CD1c-positive myeloid dendritic cell (primary cell): ENCODE measurements around the gene AQP2.
A peak's percentile ranks its signal among the peaks of the same experiment; 100 is the strongest.

Source experiments
- DNase-seq: peaks from one replicate; pipeline ENCODE4 v3.0.0-alpha.2; 2016; ENCODE audit errors: extremely low spot score

Gene AQP2

GRCh38 chr12:49941556-49942511 is 8.7 kb upstream of the AQP2 start:
- no peak for DNase-seq

GRCh38 chr12:49942512-49942893 is 8.0 kb upstream of the AQP2 start:
- no peak for DNase-seq

DNA sequence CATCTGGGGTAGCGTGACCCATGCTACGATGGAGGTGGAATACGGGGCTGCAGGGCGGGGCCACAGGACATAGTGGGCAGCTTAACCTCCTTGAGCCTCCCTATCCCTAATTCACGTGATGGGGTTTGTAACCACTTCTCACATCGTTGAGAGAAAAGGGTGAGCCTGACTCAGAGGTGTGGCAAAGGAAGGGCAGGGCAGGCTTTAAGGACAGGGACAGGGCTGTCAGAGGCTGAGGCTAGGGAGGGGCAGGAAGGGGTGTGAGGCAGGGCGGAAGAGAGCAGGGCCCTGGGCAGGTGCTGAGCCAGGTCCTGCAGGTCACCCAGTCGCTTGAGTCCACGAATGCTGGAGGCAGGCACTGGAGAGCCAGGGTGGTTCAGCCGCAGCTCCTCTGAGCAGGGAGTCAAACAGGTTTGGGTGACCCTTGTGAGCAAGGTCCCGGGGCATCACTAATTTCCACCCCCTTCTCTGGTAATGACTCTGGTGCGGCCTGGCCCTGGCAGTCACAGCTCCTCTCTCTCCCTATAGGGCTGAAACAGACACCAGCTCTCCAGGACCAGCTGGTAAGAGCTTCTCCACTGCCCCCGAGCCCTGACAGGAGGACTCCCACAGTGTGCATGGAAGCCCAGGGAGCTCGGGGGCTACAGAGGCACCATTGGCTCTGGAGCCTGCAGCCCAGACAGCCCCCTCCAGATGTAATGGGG is 7.5 kb upstream of the AQP2 start:
- DNase-seq = no peak

GRCh38 chr12:49943625-49943960 is 6.9 kb upstream of the AQP2 start:
- no peak for DNase-seq

GRCh38 chr12:49944046-49944445 is 6.5 kb upstream of the AQP2 start:
- DNase-seq = no peak

- no peak for DNase-seq
Observed at GRCh38 chr12:49944718-49945117, 5.8 kb upstream of the AQP2 start.

DNA sequence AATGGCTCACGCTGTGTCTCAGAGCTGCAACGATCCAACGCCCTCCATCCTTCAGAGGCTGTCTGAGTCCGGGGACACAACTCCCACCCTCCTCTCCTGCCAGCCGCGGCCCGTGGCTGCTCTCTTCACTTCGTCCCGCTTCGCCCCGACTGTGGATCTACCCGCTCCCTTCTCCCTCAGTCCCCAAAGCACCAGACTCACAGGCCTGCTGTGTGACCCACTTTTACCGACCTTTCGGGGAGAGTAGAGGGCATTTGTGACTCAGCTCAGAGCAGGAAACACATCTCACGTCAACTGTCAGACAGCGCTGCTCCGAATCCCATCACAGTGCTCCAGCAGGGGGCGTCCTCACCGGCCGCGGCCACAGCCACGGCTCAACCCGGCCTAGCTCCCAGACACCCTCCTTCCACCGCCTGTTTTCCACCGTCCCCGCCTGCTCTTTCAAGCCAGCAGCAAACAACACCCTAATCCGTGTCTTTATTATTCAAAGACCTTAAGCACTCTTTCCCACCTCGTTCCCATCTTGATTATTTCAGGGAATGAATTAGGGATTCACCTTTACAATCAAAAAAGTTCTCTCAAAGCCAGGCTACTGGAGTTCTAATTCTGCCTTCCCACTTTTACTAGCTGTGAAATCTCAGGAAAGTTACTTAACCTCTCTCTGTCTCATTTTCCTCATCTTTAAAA is 5.0 kb upstream of the AQP2 start:
- DNase-seq = peak; percentile 81

- no peak for DNase-seq
Observed at GRCh38 chr12:49946086-49946485, 4.5 kb upstream of the AQP2 start.

- DNase-seq = no peak
Observed at GRCh38 chr12:49946497-49946896, 4.0 kb upstream of the AQP2 start.

GRCh38 chr12:49947593-49948226 is 2.8 kb upstream of the AQP2 start:
- DNase-seq = no peak

- peak; percentile 33 for DNase-seq
Observed at GRCh38 chr12:49948866-49949845, 1.4 kb upstream of the AQP2 start.

GRCh38 chr12:49949866-49950265 is 671 bp upstream of the AQP2 start:
- no peak for DNase-seq

DNA sequence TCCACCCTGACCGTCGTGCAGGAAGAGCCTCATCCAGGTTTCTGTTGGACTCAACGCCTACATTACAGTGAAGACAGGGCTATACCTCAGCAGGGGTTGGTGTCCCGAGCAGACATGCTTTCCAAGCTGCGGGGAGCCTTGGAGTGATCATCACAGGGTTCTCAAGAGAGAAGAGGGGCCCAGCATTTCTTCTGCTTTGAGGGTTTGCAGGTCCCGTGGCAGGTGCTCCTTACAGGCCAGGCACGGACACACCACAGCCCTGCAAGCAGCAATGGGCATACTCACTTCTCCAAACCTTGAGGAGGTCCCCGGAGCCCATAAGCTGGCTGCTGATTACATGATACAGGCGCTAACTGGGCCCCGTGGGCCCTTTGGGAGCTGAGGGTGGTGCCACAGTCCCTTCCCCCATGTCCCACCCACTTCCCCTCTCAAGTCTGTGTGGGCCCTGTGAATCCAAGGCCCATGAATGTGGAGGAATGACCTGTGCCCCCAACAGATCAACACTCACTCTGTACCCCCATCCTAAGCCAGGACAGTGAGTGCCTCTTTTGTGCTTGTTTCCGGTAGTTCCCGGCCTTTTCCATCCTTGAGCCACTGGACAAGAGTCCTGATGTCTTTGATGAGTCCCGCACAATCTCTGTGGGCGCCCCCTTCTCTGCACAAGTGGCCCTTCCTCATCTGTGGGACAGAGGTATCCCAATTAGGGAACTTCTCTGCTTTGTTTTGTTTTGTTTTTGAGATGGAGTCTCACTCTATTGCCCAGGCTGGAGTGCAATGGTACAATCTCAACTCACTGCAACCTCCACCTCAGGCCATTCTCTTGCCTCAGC is 1.1 kb downstream of the AQP2 start:
- DNase-seq = peak; percentile 29

- peak; percentile 38 for DNase-seq
Observed at GRCh38 chr12:49952391-49953055, 2.0 kb downstream of the AQP2 start.

GRCh38 chr12:49953151-49953550 is 2.6 kb downstream of the AQP2 start:
- no peak for DNase-seq

- DNase-seq = no peak
Observed at GRCh38 chr12:49953961-49954846, 3.7 kb downstream of the AQP2 start.

DNA sequence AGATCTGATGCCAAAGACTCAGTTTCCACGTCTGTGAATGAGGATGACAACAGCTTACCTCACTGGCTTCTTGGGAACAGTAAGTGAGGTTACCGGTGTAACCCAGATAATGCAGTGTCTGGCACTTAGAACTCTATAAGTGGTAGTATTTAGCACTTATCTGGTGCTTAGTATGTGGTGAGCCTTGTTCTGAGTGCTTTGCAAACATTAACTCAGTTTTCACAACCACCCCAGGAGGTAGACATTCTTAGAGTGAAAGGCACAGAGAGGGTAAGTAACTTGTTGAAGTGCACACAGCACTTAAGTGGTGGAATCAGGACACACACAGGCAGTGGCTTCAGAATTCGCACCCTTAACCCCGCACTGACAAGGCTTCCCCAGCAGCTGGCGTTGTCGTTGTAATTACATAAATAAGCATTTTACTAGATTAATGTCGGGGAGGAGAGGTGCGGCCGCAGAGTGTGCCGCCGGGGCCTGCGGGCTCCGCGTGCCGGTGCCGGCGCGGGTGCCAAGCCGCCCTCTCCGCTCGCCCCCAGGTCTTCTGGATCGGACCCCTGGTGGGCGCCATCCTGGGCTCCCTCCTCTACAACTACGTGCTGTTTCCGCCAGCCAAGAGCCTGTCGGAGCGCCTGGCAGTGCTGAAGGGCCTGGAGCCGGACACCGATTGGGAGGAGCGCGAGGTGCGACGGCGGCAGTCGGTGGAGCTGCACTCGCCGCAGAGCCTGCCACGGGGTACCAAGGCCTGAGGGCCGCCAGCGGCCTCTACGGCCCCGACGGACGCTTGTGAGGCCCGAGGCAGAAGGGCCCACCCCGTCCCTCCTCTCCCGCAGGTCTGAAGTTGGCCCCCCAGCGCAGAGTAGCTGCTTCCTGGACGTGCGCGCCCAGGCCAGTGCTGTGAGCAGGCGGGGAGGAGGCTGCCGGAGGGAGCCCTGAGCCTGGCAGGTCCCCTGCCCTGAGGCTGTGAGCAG is 4.6 kb downstream of the AQP2 start:
- no peak for DNase-seq
